ENCODE data around the gene SZRD1.
"Not testable (repeated sequence)": the region's sequence is repeated elsewhere in the genome, so short reads cannot be mapped to it uniquely, and the experiment has no call there.

GRCh38 chr1:16343276-16343675, 23.8 kb upstream of the SZRD1 start:
- not testable (repeated sequence) for TF ChIP-seq CTCF, POLR2A (IDR thresholded peaks at IDR 0.05)

Data from uterus (tissue), 2 donors.